HG03565 (cell line): ENCODE results near the gene CBY3.
A peak's percentile ranks its signal among the peaks of the same experiment; 100 is the strongest.
"Not testable (repeated sequence)": the region's sequence is repeated elsewhere in the genome, so short reads cannot be mapped to it uniquely, and the experiment has no call there.

Experiments used
- ATAC-seq: cut with Tn5 transposase; IDR thresholded peaks from one replicate; pipeline ENCODE4 v1.9.1; 2021; ENCODE audit warnings: mild to moderate bottlenecking, moderate library complexity; ENCODE audit not compliant: unreplicated experiment

The CBY3 gene

DNA sequence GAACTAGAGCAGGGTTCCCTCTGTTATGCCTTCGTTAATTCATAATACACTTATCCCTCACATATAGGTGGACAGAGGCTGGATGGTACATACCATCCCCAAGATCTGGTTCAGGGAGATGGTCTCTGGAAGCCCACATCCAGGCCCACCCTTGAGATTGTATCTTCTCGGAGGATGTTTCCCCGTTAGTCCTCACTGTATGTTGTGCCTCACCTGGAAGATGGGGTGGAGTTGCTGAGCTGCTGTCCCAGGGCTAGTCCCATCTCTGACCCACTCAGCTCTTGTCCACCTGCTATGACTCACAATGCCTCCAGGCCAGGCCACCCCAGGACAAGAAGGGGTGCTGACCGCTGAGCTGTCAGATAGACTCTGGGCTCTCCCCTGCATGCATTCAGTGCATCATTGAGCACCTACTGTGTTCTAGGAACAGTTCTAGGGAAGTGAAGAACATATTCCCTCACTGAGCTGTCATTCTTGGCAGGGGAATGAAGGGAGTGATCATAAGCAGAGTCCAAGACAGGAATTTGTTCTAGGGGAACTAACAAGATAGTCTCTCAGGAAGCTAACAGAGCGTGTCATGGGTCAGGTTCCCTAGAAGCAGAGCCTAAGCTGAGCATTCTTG, at the start of gene CBY3:
Gene CBY3, minus strand, starts transcription at position 255 of the 622 bp plus-strand sequence. Its CDS starts 116 bp downstream, at position 139.
- ATAC-seq = no peak

GRCh38 chr5:179730356-179730755, 49.5 kb upstream of the CBY3 start:
- no peak for ATAC-seq

GRCh38 chr5:179729727-179730126, 48.9 kb upstream of the CBY3 start:
- no peak for ATAC-seq

DNA sequence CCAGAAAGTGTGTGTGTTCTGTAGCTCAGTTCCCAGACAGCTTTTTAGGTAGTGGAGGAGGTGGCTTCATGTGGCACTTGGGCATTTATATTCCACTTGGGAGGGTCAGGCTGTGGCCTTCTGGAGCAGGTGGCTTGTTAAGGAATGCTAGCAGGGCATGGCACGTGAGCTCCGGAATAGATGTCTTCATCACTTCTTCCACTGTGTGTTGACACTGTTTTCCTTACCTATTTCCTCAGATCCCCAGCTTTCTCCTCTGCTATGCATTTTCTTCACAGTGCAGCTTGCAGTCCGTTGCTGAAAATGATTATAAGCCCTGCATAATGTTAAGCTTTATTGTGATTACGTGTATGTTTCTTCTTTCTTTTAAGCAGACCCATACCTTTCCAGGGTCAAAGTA, 48.5 kb upstream of the CBY3 start:
- no peak for ATAC-seq

- no peak for ATAC-seq
Observed at GRCh38 chr5:179727106-179727505, 46.3 kb upstream of the CBY3 start.

- ATAC-seq = no peak
Observed at GRCh38 chr5:179724163-179724562, 43.3 kb upstream of the CBY3 start.

GRCh38 chr5:179720222-179720621, 39.4 kb upstream of the CBY3 start:
- no peak for ATAC-seq

GRCh38 chr5:179716286-179716685, 35.5 kb upstream of the CBY3 start:
- no peak for ATAC-seq

- no peak for ATAC-seq
Observed at GRCh38 chr5:179700401-179700918, 19.6 kb upstream of the CBY3 start.

GRCh38 chr5:179699616-179700237, 18.9 kb upstream of the CBY3 start:
- no peak for ATAC-seq

DNA sequence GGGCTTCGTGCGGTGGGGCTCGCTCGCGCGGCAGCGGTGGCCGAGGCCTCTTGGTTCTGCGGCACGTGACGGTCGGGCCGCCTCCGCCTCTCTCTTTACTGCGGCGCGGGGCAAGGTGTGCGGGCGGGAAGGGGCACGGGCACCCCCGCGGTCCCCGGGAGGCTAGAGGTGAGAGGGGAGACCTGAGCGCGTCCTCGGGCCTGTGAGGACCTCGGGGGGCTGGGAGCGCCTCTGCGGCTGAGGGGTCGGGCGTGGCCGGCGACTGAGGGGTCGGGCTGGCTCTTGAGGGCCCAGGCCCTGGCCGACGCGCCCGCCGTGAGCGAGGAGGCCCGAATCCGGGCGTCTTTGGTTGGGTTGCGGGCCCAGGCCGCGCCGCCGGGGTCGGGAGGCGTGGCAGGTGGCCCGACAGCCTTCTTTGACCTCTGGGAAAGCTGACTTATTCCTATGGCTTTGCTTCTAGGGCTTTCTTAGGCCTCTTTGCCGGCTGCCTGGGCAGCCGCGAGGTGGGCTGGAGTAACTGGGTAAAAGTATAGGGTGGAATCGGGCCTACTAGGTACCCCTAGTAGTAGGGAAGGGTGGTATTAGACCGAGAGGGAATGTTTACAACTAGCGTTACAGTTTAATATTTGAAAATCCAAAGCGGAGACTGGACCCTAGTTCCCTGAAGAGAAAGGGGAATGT, 18.2 kb upstream of the CBY3 start, which contains the start of gene CANX:
Gene CANX, plus strand, starts transcription at position 33 of the 681 bp plus-strand sequence. CDS start 6,715 bp downstream, outside the sequence.
- ATAC-seq = no peak

DNA sequence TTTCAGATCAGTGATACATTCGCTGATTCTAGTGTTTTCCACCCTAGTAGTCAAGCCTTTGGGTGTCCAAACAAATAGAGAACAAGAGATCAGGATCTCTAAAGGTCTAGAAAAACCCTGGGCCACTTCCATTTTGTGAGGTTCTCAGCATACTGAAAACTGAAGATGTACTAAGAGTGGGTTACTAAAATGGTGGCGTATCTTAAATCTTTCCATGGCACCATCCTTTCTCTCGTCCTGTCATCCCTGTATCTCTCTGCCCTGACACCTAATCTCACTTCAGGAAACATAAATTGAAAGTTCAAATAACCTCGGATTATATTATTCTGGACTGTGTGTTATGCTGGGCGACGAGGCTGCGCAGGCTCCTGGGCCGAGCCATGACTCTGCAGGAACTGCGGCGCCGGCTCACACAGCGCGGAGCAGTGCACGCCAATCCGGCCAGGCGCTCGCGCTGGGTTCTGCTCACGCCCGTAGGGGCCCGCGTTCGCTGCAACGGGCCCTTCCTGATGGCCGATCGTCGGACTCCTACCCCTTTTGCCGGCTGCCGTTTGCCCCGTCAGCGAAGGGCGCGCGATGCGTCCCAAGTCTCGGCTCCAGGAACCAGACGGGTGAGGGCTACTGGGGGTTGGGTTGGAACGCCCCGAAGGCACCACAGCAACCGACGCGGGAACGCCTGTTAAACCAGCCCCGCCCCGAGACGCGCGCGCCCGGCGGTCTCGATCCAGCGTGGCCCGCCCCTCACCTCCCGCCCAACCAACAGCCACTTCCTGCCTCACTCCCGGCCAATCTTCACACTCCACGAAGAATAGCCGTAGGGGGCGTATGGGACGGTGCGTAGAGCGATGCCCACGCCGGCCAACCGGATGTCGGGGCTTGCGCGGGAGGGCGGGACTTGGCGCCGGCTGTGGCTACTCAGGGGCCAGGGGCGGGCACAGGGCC, 17.4 kb upstream of the CBY3 start:
- peak; percentile 87 for ATAC-seq

DNA sequence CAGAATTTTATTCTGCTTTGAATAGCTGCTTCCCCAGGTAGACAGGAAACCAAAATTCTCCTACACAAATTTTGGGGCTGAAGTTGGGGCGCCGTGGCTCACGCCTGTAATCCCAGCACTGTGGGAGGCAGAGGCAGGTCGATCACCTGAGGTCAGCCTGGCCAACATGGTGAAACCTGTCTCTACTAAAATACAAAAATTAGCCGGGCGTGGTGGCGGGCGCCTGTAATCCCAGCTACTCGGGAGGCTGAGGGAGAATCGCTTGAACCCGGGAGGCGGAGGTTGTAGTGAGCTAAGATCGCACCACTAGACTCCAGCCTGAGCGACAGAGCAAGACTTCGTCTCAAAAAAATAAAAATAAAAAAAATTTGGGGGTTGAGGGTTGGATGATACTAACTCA, 16.7 kb upstream of the CBY3 start:
- ATAC-seq = not testable (repeated sequence)

DNA sequence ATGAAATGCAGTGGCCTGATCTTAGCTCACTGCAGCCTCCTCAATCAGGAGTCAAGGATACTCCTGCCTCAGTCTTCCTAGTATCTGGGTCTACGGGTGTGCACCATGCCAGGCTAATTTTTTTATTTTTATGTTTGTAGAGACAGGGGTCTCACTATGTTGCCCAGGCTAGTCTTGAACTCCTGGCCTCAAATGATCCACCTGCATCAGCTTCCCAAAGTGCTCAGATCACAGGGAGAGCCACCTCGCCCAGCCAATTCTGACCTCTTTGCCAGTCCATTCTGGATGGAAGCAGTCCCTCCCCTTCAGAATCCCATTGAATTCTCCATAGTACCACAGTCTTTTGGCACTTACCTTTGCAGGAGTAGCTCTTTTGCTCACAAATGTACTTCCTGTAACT, 16.3 kb upstream of the CBY3 start:
- ATAC-seq = no peak

DNA sequence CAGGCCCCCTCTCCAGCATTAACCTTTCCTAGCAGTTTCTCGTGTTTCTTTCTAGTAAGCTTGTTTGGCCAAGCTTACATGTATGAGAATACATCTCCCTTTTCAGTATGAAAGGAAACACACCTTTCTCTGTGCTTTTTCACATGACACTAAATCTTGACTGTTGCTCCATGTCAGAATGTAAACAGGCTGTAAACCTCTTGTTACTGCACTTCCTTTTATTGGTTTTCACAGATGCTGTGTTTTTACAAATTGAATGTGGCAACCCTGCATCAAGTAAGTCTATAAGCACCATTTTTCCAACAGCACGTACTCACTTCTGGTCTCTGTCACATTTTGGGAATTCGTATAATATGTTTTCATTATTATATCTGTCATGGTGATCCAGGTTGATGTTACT, 15.8 kb upstream of the CBY3 start:
- ATAC-seq = no peak

DNA sequence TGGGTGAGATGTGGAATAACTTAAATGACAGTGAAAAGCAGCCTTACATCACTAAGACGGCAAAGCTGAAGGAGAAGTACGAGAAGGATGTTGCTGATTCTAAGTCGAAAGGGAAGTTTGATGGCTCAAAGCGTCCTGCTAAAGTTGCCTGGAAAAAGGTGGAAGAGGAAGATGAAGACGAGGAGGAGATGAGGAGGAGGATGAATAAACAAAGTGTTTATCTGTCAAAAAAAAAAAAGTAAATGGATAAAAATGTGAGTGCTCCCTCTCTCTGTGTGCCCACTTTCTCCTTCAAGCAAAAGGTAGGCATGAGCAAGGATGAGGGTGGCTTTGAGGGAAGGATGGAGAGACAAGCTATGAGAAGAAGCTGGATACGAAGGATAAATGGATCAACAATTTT, 13.7 kb upstream of the CBY3 start:
- ATAC-seq = no peak

DNA sequence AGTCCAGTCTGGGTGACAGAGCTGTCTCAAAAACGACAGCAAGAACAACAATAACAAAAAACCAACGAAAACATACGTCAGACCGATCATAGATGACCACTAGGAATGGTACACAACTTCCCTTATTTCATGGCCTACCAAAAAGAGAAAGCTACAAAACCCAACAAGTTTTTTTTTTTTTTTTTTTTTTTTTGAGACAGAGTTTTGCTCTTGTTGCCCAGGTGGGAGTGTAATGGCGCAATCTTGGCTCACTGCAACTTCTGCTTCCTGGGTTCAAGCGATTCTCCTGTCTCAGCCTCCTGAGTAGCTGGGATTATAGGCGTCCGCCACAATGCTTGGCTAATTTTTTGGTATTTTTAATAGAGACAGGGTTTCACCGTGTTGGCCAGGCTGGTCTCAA, 8.4 kb upstream of the CBY3 start:
- ATAC-seq = not testable (repeated sequence)

- ATAC-seq = no peak
Observed at GRCh38 chr5:179680014-179680779, 637 bp downstream of the CBY3 start.

GRCh38 chr5:179679014-179679674, 1.7 kb downstream of the CBY3 start:
- peak; percentile 21 for ATAC-seq
